Activated CD8-positive, alpha-beta memory T cell treated with anti-CD3 and anti-CD28 coated beads for 48 hours (primary cell): Measurements from ENCODE around the gene ENPP6.

Experiments
- DNase-seq, 3 experiments: peaks; one replicate each; pipeline ENCODE4 v3.0.0-alpha.2; 2020; ENCODE audit warnings: low read depth in 2 of 3, low spot score in 2 of 3

ENPP6 gene

DNA sequence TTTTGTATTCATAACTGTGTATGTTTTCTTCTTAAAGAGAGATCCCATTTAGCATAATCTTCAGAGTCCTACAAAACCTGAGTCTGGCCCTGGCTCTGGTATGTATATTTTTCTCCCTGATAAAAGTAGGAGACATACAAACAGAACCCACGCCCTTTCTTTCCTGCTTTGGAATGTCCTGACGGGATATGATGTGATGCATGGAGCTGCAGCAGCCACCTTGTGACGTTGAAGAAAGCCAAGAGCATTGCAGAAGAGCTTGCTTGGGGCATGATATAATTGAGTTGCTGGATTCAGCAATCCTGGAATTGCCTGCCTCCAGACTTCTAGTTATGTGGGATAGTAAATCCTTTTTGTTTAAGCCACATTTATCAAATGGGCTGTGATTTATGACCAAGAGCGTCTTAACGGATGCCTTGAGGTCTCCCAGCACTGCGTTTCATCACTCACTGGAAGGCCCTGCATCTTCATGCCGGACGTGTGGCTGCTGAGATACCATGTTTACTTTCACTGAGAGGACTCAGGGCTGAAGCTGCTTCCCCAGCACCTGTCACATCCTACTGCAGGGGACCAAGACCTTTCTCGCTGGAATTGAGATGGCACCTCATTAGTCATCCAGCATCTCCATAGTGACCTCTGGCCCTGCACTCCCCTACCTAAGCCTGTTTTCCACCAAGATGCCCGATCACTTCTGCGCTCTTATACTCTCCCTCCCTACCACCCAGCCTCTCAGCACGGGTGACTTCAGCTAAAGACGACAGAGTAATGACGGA, 107.0 kb downstream of the ENPP6 start:
- DNase-seq: no peak

DNA sequence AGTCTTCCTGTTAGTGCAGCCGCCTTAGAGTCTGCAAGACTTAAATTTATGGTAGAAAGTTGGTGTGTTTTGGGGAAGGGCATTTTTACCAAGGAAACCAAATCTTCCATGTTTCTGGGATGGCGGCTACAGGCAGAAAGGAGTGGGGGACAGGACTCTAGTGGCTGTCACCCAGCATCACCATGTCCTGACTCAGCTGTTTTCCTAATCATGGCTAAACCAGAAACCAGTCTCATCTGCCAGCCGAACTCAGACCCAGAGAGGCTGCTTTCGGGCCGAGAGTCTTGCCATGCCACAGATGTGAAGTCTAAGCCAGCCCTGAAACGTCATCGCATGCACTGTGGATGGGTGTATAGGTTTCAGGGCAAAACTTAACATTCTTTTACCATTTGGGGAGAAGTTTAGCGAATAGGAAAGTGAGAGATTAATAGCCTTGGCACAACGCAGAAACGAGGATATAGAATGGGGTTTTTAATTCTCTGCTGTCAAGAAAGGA, 109.6 kb downstream of the ENPP6 start:
- DNase-seq: no peak

DNA sequence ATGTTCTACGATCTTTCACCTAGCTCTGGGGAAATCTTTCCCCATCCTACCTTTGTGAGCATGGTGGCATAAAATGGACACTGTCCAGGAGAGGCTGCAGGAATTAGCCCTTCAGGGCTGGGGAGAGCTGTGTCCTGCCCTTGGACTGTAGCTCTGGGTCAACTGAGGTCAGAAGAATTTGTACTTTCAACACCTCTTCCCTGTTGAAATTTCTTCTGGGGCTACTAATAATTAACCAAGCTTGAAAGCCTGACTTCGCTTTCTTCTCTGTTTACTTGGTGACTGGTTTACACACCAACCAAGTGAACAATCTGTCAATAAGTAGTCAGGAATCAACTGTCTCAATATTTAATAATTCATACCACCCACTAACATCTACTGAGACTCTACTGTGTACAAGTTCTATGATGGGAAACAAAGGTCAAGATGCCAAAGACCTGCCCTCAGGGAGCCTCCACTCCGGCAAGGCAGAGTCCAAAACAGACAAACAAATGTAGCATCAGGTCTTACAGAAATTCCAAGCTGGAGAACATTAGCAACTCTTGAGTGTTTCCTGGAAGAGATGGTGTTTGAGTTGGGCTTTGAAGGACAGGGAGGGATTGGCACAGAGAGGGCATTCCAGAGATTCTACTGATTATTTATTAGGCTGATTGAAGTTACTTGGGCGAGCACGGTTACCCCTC, 113.1 kb downstream of the ENPP6 start:
- no peak for DNase-seq

DNA sequence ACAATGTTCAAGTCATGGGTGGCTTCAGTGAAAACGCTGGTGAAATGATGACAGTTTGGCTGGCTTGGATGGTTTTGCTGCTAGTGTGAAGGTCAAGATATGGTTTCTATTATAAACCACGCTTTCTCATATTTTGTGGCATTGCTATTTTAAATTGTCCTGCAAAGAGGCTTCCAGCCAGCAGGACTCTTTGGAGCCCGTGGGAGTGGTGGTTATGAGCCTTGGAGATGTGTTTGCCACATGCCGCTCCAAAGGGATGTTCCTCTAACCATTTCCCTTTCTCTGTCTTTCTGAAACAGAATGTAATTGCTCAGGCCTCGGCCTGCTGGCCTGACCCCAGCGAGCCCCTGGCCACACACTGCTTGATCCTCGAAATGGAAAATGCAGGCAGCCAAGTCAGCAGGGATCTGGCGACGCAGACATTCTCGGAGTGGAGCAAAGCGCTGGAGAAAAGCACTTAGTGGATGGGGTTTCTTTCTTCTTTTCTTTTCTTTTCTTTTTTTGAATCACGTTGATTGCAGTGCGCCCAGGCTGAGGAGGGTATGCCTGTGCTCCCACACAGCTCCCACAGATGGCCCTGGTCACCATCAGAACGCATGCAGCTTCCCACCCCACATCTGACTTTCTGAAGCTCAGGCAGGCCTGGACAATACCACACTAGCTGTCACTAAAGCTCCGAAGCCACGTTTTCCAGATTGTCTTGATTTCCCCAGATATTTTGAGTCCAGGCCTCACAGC, 114.0 kb downstream of the ENPP6 start:
- no peak for DNase-seq

DNA sequence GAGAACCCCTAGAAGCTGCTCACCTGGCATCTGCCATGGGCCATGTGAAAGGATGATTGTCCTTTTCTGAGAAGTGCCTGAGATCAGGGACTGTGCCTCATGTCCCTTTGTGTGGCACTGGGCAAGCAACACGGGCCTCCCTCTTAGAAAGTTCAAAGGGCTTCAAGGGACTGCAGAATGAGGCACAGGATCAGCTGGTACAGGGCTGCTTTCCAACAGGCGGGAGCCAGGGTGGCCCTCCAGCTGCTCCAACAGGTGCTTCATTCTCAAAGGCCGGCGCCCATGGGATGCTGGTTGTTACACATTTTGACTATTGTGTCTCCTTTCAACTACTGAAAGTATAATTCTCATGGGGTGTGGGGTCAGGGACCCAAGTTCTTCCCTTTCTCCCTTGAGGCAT, 114.7 kb downstream of the ENPP6 start:
- no peak for DNase-seq

DNA sequence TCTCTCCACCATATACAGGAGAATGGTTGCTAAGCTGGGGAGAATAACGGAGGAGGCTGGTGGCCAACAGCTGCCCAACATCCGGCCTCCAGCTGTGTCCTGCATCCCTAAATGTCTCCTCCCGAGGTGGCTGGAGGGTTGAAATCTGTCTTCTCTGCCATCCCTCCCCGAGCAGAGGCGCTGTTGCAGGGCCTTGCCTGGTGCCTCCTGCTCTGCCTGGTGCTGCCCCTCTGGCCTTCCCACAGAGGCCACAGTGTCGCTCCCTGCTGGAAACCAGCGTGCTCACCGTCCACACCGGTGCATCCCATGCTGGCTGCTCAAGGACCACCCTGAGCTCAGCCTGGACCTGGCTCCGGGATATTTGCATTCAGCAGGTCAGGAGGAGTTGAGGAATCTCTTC, 115.2 kb downstream of the ENPP6 start:
- DNase-seq: no peak

DNA sequence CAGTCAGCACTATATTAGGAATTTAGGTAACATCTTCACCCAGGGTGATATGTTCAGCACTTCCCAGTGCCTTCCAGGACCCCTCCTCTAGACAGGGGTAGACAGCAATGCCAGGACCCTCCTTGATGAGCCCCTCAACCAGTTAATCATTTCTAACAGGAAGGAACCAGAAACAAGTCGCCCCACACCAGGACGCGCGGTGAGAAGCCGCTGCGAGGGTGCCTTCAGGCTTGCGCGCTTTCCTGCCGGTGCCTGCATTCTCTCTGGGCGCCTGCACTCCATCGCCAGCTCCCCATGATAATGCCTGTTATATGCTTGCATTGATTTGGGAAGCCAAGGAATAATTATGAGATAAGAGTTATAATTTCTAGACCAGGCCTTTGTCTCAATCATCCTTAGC, 116.0 kb downstream of the ENPP6 start:
- DNase-seq: no peak

DNA sequence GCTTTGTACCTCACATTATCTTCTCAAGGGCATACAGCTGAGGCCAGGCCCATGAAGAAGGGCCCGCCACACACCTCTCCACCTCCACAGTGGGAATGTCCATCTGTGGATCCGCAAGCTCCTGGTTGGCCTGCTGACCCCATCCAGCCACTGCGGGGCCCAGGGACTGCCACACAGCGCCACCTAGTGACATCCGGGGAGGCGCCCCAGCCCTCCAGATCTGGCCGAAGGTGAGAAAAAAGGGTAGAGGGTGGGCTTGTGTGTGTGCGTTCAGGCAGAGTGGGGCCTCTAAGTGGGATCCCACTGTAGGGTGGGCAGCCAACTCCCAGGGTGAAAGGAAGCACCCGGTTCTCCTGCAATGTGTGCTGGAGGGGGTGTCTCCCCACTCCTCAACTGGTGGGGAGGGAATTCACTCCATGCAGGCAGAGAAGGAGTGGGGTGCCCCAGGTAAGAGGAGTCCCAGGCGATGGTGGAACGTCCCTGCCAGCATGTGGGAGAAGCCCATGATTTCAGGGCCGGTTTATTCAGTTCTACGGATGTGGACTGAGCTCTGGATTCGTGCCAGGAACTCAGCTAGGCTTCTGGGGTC, 117.3 kb downstream of the ENPP6 start:
- DNase-seq: peak in 2 of 3 experiments; percentile 43 to 45

DNA sequence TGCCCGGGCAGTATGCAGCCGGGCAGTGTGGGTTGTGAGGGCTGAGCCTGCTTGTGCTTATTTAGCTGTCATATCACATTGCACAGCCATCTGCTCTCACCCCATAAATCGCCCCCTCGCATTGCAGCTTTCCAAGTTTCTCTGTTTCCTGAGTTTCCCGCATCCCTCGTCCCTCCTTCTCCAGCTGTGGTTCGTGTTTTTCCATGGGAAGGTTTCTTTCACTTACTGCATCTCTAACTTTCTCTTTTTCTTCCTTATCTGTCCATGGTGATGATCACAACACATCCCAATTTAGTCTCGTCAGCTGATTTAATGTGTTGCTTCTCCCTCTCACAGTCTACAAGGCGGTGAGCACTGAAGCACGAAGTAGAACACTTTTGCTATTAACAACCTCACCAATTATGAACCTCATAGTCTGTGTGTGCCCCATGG, 118.1 kb downstream of the ENPP6 start:
- no peak for DNase-seq

DNA sequence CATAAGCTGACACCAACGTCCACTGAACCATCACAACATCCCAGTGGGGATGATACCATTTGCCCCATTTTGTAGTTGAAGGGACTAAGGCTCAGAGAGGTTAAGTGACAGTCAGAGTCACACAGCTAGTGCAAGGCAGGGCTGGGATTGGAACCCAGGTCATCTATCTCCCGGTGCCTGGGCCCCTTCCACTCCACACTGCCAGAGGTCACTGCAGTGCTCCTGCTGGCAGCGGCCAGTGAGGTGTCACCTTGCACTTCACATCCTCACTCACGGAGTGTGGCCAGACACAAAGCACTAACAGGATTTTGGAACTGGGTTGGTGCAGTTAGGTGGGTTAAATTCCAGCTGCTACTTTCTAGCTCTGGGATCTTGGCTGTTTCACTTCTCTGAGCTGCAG, 118.7 kb downstream of the ENPP6 start:
- DNase-seq: no peak

DNA sequence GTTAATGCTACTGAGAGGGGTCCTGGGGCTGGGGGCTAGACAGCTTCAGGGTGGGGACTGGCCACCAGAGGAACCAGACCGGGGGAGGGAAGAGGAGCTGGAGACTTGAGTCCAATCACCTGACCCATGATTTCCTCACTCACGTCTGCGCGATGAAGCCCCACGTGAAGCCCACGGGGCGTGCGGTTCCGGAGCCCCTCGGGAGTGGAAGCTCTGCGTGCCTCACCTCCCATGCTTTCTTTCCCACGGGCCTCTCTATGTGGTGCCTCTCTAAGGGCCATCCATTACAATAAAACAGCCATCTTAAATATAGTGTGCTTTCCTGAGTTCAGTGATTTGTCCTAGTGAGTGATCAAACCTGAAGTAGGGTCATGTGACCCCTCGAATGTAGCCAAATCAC, 119.9 kb downstream of the ENPP6 start:
- DNase-seq: no peak

DNA sequence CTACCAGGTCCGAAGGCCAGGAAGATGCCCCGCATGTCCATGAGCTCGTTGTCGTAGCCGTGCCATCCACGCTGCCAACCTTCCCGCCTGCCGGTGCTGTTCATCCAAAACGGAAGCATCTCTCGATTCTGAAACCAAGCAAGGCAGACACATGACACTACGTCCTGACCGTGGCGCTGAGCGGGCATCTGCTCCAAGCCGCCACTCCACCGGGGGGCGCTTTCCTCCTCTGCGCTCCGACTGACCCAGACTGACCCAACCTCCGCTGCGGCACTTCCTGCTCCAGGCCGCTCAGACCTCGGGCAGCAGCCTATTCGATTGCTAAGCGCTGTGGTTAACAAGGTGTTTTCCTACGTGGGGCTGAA, 120.5 kb downstream of the ENPP6 start:
- DNase-seq: peak in 1 of 3 experiments; percentile 8

DNA sequence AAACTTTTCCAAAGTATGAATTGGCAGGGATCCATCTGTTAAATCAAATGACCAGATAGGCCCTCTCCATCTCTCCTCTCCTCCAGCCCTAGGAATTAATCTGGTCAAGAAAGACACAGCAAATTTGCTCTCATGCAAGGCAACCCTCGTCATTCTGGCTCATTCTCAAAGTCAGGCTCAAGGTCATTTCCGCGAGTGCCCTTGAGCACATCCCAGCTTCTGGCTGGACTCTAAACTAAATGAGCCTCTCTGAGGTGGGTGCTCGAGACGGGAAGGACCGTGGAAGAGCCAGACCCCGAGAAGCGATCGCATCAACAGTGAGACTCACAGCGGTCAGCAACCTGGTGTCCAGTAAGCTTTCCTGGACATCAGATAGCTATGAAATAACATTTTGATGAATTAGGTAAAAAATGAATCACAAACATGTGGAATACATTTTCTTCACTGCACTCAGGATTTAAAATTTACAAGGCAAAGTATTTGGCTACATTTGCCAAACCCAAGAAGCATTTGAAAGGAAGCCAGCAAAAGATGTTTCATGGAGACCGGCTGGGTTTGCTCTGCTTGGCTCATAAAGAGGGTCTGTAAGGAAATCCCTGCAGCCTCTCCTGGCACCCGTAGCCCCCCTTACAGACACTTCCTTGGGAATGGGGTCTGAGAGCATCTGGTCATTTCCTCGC, 121.0 kb downstream of the ENPP6 start:
- DNase-seq: no peak

DNA sequence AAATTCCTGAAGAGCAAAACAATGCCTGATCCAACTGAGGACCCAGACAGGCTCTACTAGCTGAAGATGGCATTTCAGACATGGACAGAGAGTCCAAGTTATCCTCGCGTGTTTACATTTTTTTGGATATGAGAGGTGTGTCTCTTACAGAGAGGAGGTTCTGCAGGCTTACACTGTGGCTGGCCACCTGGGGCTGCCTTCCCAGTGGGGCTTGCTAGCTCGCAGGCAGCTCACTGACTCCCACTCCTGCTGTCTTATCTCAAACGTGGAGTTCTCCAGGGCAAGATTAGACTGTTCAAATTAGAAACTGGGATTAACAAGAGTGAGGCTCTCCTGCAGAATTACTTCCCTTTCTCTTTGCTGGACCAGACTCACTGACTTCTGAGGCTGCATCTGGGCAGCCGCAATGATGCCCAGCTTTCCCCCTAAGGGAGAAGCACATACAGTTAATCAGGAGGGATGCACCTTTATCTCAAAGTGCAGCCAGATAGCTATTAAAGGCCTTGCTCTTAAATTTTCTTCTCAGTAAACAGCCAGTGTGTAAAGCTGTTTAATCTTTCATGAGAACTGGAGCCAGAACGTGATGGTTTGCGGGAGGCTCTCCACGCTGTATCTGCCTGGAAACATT, 123.0 kb downstream of the ENPP6 start:
- DNase-seq: no peak

DNA sequence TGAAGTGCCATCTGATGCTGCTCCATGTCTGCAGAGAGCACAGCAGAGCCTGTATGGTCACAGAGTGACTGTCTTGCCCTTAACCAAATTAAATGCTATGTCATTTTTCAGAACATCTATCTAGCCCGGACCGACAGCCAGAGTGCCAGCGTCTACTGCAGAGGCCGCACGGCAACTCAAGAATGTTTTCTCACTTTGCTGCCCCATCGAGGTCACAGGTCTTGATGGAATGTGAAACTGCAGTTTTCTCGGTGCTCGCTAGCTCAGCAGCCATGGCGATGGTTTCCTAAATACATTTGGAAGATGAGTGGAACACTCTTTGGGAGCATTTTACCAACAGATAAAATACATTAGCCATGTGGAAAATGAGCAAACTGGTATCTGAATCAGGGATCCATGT, 125.7 kb downstream of the ENPP6 start:
- DNase-seq: no peak

DNA sequence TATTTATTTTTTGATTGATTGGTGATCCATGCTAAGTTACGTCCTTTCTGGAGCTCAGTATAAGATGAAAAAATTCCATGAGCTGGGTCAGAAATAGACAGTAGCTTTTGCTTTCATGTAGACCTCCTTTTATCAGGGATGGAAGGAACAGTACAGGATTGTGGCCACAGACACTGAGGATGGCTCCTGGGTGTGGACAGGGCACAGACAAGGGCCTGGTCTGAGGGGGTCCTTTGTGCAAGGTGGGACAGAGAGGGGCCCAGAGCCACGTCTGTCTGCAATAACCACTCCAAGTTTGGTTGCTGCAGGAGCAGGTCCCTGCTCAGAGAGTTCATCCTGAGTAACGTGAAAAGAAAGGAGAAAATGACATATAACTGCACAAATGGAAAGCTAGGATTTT, 127.1 kb downstream of the ENPP6 start:
- no peak for DNase-seq

DNA sequence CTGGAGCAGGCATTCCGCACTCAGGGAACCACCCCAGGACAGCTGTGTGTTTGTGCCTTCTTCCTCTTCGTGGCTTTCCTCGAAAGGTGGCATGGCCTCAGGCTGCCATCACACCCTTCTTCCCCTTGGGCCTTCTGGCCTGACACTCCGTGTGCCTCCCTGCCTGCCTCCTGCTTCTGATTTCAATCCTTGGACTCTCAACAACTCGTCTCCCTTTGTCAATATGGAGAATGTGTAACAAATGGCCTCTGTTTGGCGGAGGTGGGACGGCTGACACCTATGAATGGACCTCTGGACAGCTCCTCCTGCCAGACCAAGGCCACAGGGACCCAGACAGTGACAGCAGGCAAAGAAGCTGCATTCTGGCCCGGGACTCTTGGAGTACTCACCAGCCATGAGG, 137.0 kb downstream of the ENPP6 start:
- DNase-seq: no peak

DNA sequence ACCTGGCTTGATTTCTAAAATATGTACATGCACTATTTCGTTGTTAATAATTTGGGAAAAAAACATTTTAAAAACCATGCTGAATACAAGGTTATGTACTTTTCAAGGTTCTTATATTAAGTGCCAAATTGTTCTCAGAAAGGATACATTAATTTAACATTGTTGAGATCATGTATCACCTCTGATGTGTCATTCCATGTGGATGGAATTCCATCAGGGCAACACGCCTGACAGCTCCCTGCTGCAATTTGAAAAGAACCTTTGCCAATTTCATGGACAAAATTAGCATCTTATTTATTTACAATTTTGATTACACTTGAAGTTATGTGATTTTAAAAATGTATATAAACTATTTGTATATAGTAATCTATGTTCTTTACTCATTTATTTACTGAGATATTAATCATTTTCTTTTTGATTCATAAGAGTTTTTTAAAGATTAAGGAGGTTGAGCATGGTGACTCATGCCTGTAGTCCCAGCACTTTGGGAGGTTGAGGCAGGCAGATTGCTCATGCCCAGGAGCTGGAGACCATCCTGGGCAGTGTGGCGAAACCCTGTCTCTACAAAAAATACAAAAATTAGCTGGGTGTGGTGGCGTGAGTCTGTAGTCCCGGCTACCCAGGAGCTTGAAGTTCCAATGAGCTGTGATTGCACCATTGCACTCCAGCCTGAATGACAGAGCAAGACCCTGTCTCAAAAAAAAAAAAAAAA, 142.8 kb downstream of the ENPP6 start:
- no peak for DNase-seq

DNA sequence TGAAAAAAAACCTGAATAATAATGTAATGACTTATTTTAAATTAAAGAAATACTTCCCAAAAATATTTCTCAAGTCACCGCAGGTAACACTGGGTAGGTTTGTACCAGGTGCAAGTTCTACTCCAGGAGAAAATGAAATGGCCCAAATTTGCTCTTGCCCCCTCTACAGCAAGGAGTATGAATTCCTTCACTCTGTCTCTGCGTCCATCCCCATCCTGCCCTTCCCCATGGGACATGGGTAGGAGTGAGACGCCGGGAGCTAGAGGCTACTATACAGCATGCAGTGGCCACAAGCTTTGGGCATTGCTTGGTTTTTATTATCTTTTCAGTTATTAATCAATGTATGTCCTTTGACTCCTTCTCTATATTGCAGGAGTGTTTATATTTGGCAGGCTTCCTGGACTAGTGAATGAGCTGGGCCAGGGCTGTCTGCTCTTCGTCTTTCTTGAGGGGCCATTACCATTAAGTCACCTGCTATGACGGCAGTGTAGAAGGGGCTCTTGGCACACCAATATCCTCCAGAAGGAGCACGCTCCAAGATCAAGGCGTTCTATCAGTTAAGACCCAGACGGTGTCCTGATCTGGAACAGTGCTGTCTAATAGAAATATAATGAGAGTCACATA, 149.6 kb downstream of the ENPP6 start:
- no peak for DNase-seq
